Endothelial cell of umbilical vein (primary cell): ENCODE measurements around the gene AVL9. TPM values are rescaled to one million over a fixed set of nuclear protein-coding genes. Genes with fewer than 3 reads are reported as not detected.

Experiments used
- BruUV-seq: library from RNA; stranded (reverse); fragments of 400-500 nt; replicated peaks from 2 replicates; lab custom pipeline; 2021; lab: Mats Ljungman, UMichigan
- CTCF ChIA-PET: fragments of 300-600, 350-600 bp; sonication (Branson Sonifier 250); formaldehyde crosslinking; loops from one replicate; lab custom pipeline; 2021; ENCODE audit warnings: antibody characterized with exemption, inconsistent platforms; lab: Charles Lee
- POLR2A ChIA-PET: fragments of 300-600, 350-600 bp; sonication (Branson Sonifier 250); formaldehyde crosslinking; loops from one replicate; lab custom pipeline; 2021; ENCODE audit warnings: antibody characterized with exemption, inconsistent platforms; lab: Charles Lee
- DNase-seq: peaks from one replicate; pipeline ENCODE4 v3.0.0-alpha.2; 2011; ENCODE audit warnings: low read depth, low spot score
- FAIRE-seq: peaks from 2 replicates; lab custom pipeline; 2011; peaks lifted over from hg19 to GRCh38; lab: Jason Lieb, UNC
- H2AFZ ChIP-seq: 2 replicates; pipeline ENCODE4 v1.6.0; 2012; ENCODE audit warnings: low read depth, low read length, control low read depth, inconsistent platforms
- H3K27ac ChIP-seq: 2 replicates; pipeline ENCODE4 v1.5.1; 2011; ENCODE audit warnings: low read depth, mild to moderate bottlenecking, control low read depth, low read length, moderate library complexity; ENCODE audit not compliant: insufficient read depth
- H3K27me3 ChIP-seq, 2 experiments: 2 replicates each; pipeline versions ENCODE4 v1.6.0 to v1.6.1; 2011; ENCODE audit warnings: low read length in 2 of 2, mixed read lengths in 1 of 2; ENCODE audit not compliant: control insufficient read depth in 2 of 2, insufficient read depth in 2 of 2
- H3K36me3 ChIP-seq, 2 experiments: 2 replicates in 1 of 2; 3 replicates in 1 of 2; pipeline ENCODE4 v1.5.1; 2011; ENCODE audit warnings: low read length in 2 of 2, mild to moderate bottlenecking in 1 of 2, moderate library complexity in 1 of 2; ENCODE audit not compliant: control insufficient read depth in 2 of 2, insufficient read depth in 2 of 2; ENCODE audit errors: extremely low read depth in 1 of 2
- H3K4me1 ChIP-seq: 3 replicates; pipeline ENCODE4 v1.5.1; 2011; ENCODE audit warnings: mild to moderate bottlenecking, low read length; ENCODE audit not compliant: control insufficient read depth, insufficient read depth; ENCODE audit errors: extremely low read depth
- H3K4me2 ChIP-seq: 2 replicates; pipeline ENCODE4 v1.6.1; 2011; ENCODE audit warnings: low read length, control low read depth, mixed read lengths; ENCODE audit not compliant: insufficient read depth
- H3K4me3 ChIP-seq, 3 experiments: fragments of 200-600 bp in 1 of 3; sonication (generic), shearing (Covaris generic) in 1 of 3; replicated peaks in 1 of 3; 2 replicates each; pipeline ENCODE4 v1.5.1; 2011 to 2016; ENCODE audit warnings: control low read depth in 3 of 3, low read length in 3 of 3, mild to moderate bottlenecking in 2 of 3, inconsistent platforms in 1 of 3, low read depth in 1 of 3, moderate library complexity in 1 of 3; ENCODE audit not compliant: insufficient read depth in 1 of 3
- H3K79me2 ChIP-seq: 2 replicates; pipeline ENCODE4 v1.6.0; 2012; ENCODE audit warnings: low read length, inconsistent platforms; ENCODE audit not compliant: control insufficient read depth, insufficient read depth
- H3K9ac ChIP-seq: replicated peaks from 2 replicates; pipeline ENCODE3; 2011; ENCODE audit warnings: low read length, control low read depth; ENCODE audit not compliant: insufficient read depth; ENCODE audit errors: extremely low read depth
- H3K9me1 ChIP-seq: replicated peaks from 3 replicates; pipeline ENCODE4 v1.6.0; 2011; ENCODE audit warnings: mild to moderate bottlenecking, low read length; ENCODE audit not compliant: control insufficient read depth, insufficient read depth; ENCODE audit errors: extremely low read depth
- H3K9me3 ChIP-seq: replicated peaks from 2 replicates; pipeline ENCODE4 v1.5.1; 2012; ENCODE audit warnings: low read length, inconsistent platforms; ENCODE audit not compliant: control insufficient read depth, insufficient read depth
- H4K20me1 ChIP-seq: replicated peaks from 2 replicates; pipeline ENCODE3; 2011; ENCODE audit warnings: mild to moderate bottlenecking, low read length; ENCODE audit not compliant: control insufficient read depth, insufficient read depth; ENCODE audit errors: extremely low read depth
- CTCF ChIP-seq, 2 donors: IDR thresholded peaks; 1 replicate in 1 of 2; 2 replicates in 1 of 2; pipeline ENCODE4 v1.5.1; 2011; ENCODE audit warnings: low read length in 2 of 2, mild to moderate bottlenecking in 2 of 2, moderate library complexity in 2 of 2, control low read depth in 1 of 2, inconsistent platforms in 1 of 2, low read depth in 1 of 2; ENCODE audit not compliant: insufficient read depth in 1 of 2; ENCODE audit errors: extremely low read depth in 1 of 2
- EZH2 ChIP-seq: IDR thresholded peaks from 2 replicates; pipeline ENCODE4 v1.6.1; 2012; ENCODE audit warnings: borderline replicate concordance, low read depth, mild to moderate bottlenecking, moderate library complexity, low read length, inconsistent platforms; ENCODE audit not compliant: severe bottlenecking
- FOS ChIP-seq: IDR thresholded peaks from 2 replicates; pipeline ENCODE4 v1.6.1; 2011; ENCODE audit warnings: mild to moderate bottlenecking, low read length, moderate library complexity, borderline replicate concordance; ENCODE audit not compliant: insufficient read depth
- GATA2 ChIP-seq: IDR thresholded peaks from 2 replicates; pipeline ENCODE4 v1.7.0; 2011; ENCODE audit warnings: low read depth, mild to moderate bottlenecking, moderate library complexity, mixed read lengths, low read length; ENCODE audit not compliant: insufficient read length, insufficient read depth
- JUN ChIP-seq: IDR thresholded peaks from 2 replicates; pipeline ENCODE4 v1.6.1; 2011; ENCODE audit warnings: borderline replicate concordance, low read depth; ENCODE audit not compliant: insufficient read length, insufficient read depth
- MYC ChIP-seq: IDR thresholded peaks from one replicate; pipeline ENCODE4 v1.6.1; 2011; ENCODE audit warnings: mild to moderate bottlenecking, low read depth, low read length
- POLR2A ChIP-seq: IDR thresholded peaks from 2 replicates; pipeline ENCODE4 v1.6.1; 2012; ENCODE audit warnings: low read depth, mild to moderate bottlenecking, control low read depth, low read length
- POLR2AphosphoS5 ChIP-seq: IDR thresholded peaks from 2 replicates; pipeline ENCODE4 v1.6.1; 2012; ENCODE audit warnings: low read depth, mild to moderate bottlenecking, control low read depth, low read length, moderate library complexity; ENCODE audit not compliant: insufficient read depth
- dilution Hi-C: fragments of 300-500 bp; cut with MboI; formaldehyde crosslinking; loops from one replicate; pipeline ENCODE4 v1.15.0; 2019; ENCODE audit warnings: low sequenced_read_pairs; ENCODE audit not compliant: extremely low pct_ligation_motif_present
- intact Hi-C: fragments of 100-400 bp; cut with micrococcal nuclease; formaldehyde crosslinking; loops from one replicate; pipeline ENCODE4 v1.10.0; 2022
- polyA plus RNA-seq, 4 experiments: library from polyadenylated mRNA; depleted of rRNA in 3 of 4; stranded (reverse) in 3 of 4; unstranded in 1 of 4; fragments of >200 nt; gene quantifications; 2 replicates each; pipeline versions ENCODE4 v1.2.1 to v1.2.3, GENCODE V29; 2011 to 2012; ENCODE audit warnings: missing spikeins in 1 of 4
- total RNA-seq: library from RNA; stranded (reverse); gene quantifications from 2 replicates; pipeline ENCODE4 v1.2.3, GENCODE V29; 2021
- TF ChIP-seq, protein P1 (sequence below): IDR thresholded peaks from 2 replicates; pipeline ENCODE4 v1.6.1; 2011; ENCODE audit not compliant: insufficient read depth, insufficient read length

AVL9 gene
- total and polyA plus RNA-seq, 2 donors (not counting 3 experiments of a cell fraction or from before 2014, with no cell fraction given), result 12.7 to 42.5 TPM

GRCh38 chr7:32472015-32472414 lies 23.3 kb upstream of the AVL9 start:
- dilution Hi-C loops, result no loop called here
- POLR2A ChIA-PET, result no interaction called here

More at GRCh38 chr7:32472015-32472414, 23.3 kb upstream of the AVL9 start:
- FAIRE-seq, result no peak
- Histone ChIP-seq H2AFZ (no peak overlapping the region), H4K20me1 (no peaks in the 10 kb centered on the region), H3K27me3 (peaks cover 0 to 3% of the 10 kb centered on the region in 2 experiments), H3K4me3 (no peak overlapping the region), H3K4me2 (no peak overlapping the region), H3K9me1 (no peaks in the 10 kb centered on the region), H3K9me3 (no peaks in the 10 kb centered on the region), H3K79me2 (no peaks in the 10 kb centered on the region), H3K9ac (no peak overlapping the region), H3K4me1 (no peaks in the 10 kb centered on the region), H3K36me3 (no peaks in the 10 kb centered on the region), H3K27ac (no peak overlapping the region)
- intact Hi-C loops, result no loop called here
- no peak for DNase-seq
- TF ChIP-seq JUN, result no peak
- TF ChIP-seq POLR2A, result no peak
- TF ChIP-seq FOS, result no peak
- no peak for TF ChIP-seq GATA2
- no peak for TF ChIP-seq MYC
- no peak for TF ChIP-seq POLR2AphosphoS5
- no peak for TF ChIP-seq CTCF (IDR thresholded peaks at IDR 0.05; ENCODE audit: extremely low read depth in 1 of 2, insufficient read depth in 1 of 2, low read depth in 1 of 2, low read length in 2 of 2)
- TF ChIP-seq, protein P1, sequence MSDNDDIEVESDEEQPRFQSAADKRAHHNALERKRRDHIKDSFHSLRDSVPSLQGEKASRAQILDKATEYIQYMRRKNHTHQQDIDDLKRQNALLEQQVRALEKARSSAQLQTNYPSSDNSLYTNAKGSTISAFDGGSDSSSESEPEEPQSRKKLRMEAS, result no peak
- TF ChIP-seq EZH2, result no peak
- CTCF ChIA-PET, result no interaction called here
- no TSS peak for BruUV-seq
